ENCODE data around the gene TMEM270. TPM values are rescaled to one million over a fixed set of nuclear protein-coding genes. Genes with fewer than 3 reads are reported as not detected.

Gene TMEM270
- total RNA-seq, 2 experiments from 2014 or later, result not detected

- Mint-ChIP-seq H3K36me3 (ENCODE audit: low read depth) (no peaks in the 10 kb centered on the region), H3K4me1 (ENCODE audit: low read depth) (peaks cover 33% of the 10 kb centered on the region), H3K4me3 (no peak within 1 kb of the TSS), H3K27ac (no peak within 1 kb of the TSS), H3K27me3 (peaks cover 9% of the 10 kb centered on the region), H3K9me3 (no peaks in the 10 kb centered on the region)
- no peak for DNase-seq
- H3K27me3 ChIP-seq (ENCODE audit: control insufficient read depth in 1 of 2, insufficient read depth in 2 of 2, low read length in 2 of 2), result peaks cover 0 to 5% of the 10 kb centered on the region in 2 experiments
- H3K9me3 ChIP-seq (ENCODE audit: control insufficient read depth in 1 of 2, insufficient read depth in 1 of 2, low read length in 2 of 2), result peaks cover 0 to 4% of the 10 kb centered on the region in 2 experiments
- TF ChIP-seq CTCF (IDR thresholded peaks at IDR 0.05), result no peak
- no peak within 1 kb of the TSS for H3K27ac ChIP-seq (ENCODE audit: low read depth in 1 of 2, low read length in 2 of 2)
- H3K4me1 ChIP-seq (ENCODE audit: insufficient read depth, low read length), result peaks cover 37% of the 10 kb centered on the region
- no peaks in the 10 kb centered on the region for H3K36me3 ChIP-seq (ENCODE audit: insufficient read depth, low read length)
- ATAC-seq (ENCODE audit: poor library complexity), result no peak
- CTCF ChIA-PET, result no interaction called here
- intact Hi-C loops (cut with DNase I, micrococcal nuclease), result no loop called here
- POLR2A ChIA-PET, result no interaction called here
- no peak within 1 kb of the TSS for H3K4me3 ChIP-seq (ENCODE audit: low read length)
Observed at GRCh38 chr7:73830681-73831583, 30.0 kb upstream of the TMEM270 start, which contains the start of gene CLDN4. Gene CLDN4, plus strand, starts transcription at chr7:73830996. Its CDS starts 206 bp downstream, at chr7:73831202.

- CTCF ChIA-PET, result no interaction called here
- POLR2A ChIA-PET, result no interaction called here
- H3K27ac ChIP-seq (ENCODE audit: low read depth in 1 of 2, low read length in 2 of 2), result no peak overlapping the region
- no peak overlapping the region for H3K4me3 Mint-ChIP-seq
- peaks cover 0 to 5% of the 10 kb centered on the region in 2 experiments for H3K27me3 ChIP-seq (ENCODE audit: control insufficient read depth in 1 of 2, insufficient read depth in 2 of 2, low read length in 2 of 2)
- no peak for TF ChIP-seq CTCF (IDR thresholded peaks at IDR 0.05)
- H3K27ac Mint-ChIP-seq, result no peak overlapping the region
- peaks cover 33% of the 10 kb centered on the region for H3K4me1 ChIP-seq (ENCODE audit: insufficient read depth, low read length)
- intact Hi-C loops (cut with DNase I, micrococcal nuclease), result no loop called here
- peaks cover 9% of the 10 kb centered on the region for H3K27me3 Mint-ChIP-seq
- no peak overlapping the region for H3K4me3 ChIP-seq (ENCODE audit: low read length)
- peaks cover 0 to 4% of the 10 kb centered on the region in 2 experiments for H3K9me3 ChIP-seq (ENCODE audit: control insufficient read depth in 1 of 2, insufficient read depth in 1 of 2, low read length in 2 of 2)
- H3K36me3 ChIP-seq (ENCODE audit: insufficient read depth, low read length), result no peaks in the 10 kb centered on the region
- DNase-seq, result no peak
- no peak for ATAC-seq (ENCODE audit: poor library complexity)
- peaks cover 31% of the 10 kb centered on the region for H3K4me1 Mint-ChIP-seq (ENCODE audit: low read depth)
- H3K9me3 Mint-ChIP-seq, result no peaks in the 10 kb centered on the region
- H3K36me3 Mint-ChIP-seq (ENCODE audit: low read depth), result no peaks in the 10 kb centered on the region
Observed at GRCh38 chr7:73831584-73831833, 29.4 kb upstream of the TMEM270 start.

- Histone ChIP-seq H3K4me3 (ENCODE audit: low read length) (no peak overlapping the region), H3K36me3 (ENCODE audit: insufficient read depth, low read length) (no peaks in the 10 kb centered on the region), H3K27me3 (ENCODE audit: control insufficient read depth in 1 of 2, insufficient read depth in 2 of 2, low read length in 2 of 2) (peaks cover 0 to 5% of the 10 kb centered on the region in 2 experiments), H3K9me3 (ENCODE audit: control insufficient read depth in 1 of 2, insufficient read depth in 1 of 2, low read length in 2 of 2) (peaks cover 0 to 4% of the 10 kb centered on the region in 2 experiments), H3K27ac (ENCODE audit: low read depth in 1 of 2, low read length in 2 of 2) (no peak overlapping the region), H3K4me1 (ENCODE audit: insufficient read depth, low read length) (peaks cover 27% of the 10 kb centered on the region)
- Mint-ChIP-seq H3K36me3 (ENCODE audit: low read depth) (no peaks in the 10 kb centered on the region), H3K27me3 (peaks cover 9% of the 10 kb centered on the region), H3K9me3 (no peaks in the 10 kb centered on the region), H3K4me1 (ENCODE audit: low read depth) (peaks cover 26% of the 10 kb centered on the region), H3K27ac (no peak overlapping the region), H3K4me3 (no peak overlapping the region)
- POLR2A ChIA-PET, result interaction anchor here (0.9 to 1.1 kb wide), 2 partner anchors 8 to 11 kb away, joined by 4 to 5 read pairs; partner anchors contain the start of gene METTL27
- no peak for TF ChIP-seq CTCF (IDR thresholded peaks at IDR 0.05)
- DNase-seq, result no peak
- ATAC-seq (ENCODE audit: poor library complexity), result no peak
- intact Hi-C loops (cut with DNase I, micrococcal nuclease), result no loop called here
- CTCF ChIA-PET, result no interaction called here
Observed at GRCh38 chr7:73831834-73832651, 28.9 kb upstream of the TMEM270 start.

Data from CD4-positive, alpha-beta T cell (primary cell).